ENCODE results near the gene FBXW7. TPM values are rescaled to one million over a fixed set of nuclear protein-coding genes. Genes with fewer than 3 reads are reported as not detected.

Gene FBXW7
- total RNA-seq, 1 experiment from 2014 or later = 23.0 TPM

GRCh38 chr4:152372444-152372843, 163.4 kb downstream of the FBXW7 start (continued):
- no peak for TF ChIP-seq ATF6 (CRISPR knock-in tag; IDR thresholded peaks at IDR 0.05)

- Mint-ChIP-seq H3K9me3 (no peaks in the 10 kb centered on the region; the same call in 1 of the 2 replicates), H3K4me1 (no peaks in the 10 kb centered on the region), H3K27ac (no peak overlapping the region), H3K4me3 (no peak overlapping the region), H3K36me3 (peaks cover 7% of the 10 kb centered on the region; the same call in 1 of the 2 replicates), H3K27me3 (ENCODE audit: low read depth) (no peaks in the 10 kb centered on the region)
- DNase-seq (ENCODE audit: low spot score) (no peak), ATAC-seq (no peak)
- TF ChIP-seq PRRX2 (CRISPR knock-in tag; IDR thresholded peaks at IDR 0.05) (no peak), SMAD4 (CRISPR knock-in tag; IDR thresholded peaks at IDR 0.05) (no peak), NR3C1 (CRISPR knock-in tag; conservative IDR thresholded peaks at IDR 0.05; ENCODE audit: low read depth) (no peak), ATF1 (CRISPR knock-in tag; IDR thresholded peaks at IDR 0.05) (no peak), ZSCAN18 (CRISPR knock-in tag; IDR thresholded peaks at IDR 0.05) (no peak), ZNF423 (CRISPR knock-in tag; IDR thresholded peaks at IDR 0.05) (no peak), FOXP1 (CRISPR knock-in tag; IDR thresholded peaks at IDR 0.05; ENCODE audit: borderline replicate concordance) (no peak), ESRRA (CRISPR knock-in tag; IDR thresholded peaks at IDR 0.05; ENCODE audit: borderline replicate concordance) (no peak), JUN (CRISPR knock-in tag; IDR thresholded peaks at IDR 0.05) (no peak), CREM (CRISPR knock-in tag; IDR thresholded peaks at IDR 0.05) (no peak)
- ChIA-PET CTCF (interaction anchor here (0.5 kb wide), 1 partner anchor 262 kb away, joined by 7 read pairs; no protein-coding TSS in a partner anchor), POLR2A (no interaction called here)
Measured at GRCh38 chr4:152369902-152370295, 166.0 kb downstream of the FBXW7 start.

DNA sequence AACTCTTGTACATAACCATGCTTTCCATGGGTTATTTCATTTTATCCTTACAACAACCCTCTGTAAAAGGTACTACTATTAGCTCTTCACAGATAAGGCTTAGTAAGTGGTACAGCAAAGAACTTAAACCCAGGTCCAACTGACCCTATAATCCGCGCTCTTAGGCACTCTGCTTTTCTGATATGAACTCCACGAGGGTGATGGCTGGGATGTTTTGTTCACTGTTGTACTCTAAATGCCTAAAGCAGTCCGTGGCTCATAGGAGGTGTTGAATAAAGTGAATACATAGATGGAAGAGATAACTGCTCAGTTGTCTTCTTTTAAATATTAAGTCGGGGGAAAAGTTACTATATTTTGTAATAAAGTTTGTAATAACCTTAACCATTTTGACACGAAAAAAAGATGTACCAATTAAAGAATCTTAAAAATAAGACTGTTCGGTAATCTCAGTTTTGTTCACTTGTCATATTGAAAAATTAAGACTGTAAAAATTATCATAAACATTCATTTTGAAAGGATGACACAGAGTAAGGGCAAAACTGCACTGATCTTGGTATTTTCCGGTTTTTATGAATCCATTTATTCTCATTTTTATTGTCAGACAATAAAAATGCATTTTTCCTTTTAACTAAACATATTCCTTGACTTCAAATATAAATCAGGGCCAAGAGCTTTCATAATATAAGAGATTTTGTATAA, 166.5 kb downstream of the FBXW7 start:
- Mint-ChIP-seq H3K4me1 (no peaks in the 10 kb centered on the region), H3K9me3 (no peaks in the 10 kb centered on the region; the same call in 1 of the 2 replicates), H3K27ac (no peak overlapping the region), H3K4me3 (no peak overlapping the region), H3K27me3 (ENCODE audit: low read depth) (no peaks in the 10 kb centered on the region), H3K36me3 (peaks cover 7% of the 10 kb centered on the region; the same call in 1 of the 2 replicates)
- POLR2A ChIA-PET = no interaction called here
- DNase-seq (ENCODE audit: low spot score) = no peak
- no peak for ATAC-seq
- CTCF ChIA-PET = interaction anchor here (1.0 kb wide), 1 partner anchor 40 kb away, joined by 3 read pairs; no protein-coding TSS in a partner anchor
- TF ChIP-seq, protein P1, sequence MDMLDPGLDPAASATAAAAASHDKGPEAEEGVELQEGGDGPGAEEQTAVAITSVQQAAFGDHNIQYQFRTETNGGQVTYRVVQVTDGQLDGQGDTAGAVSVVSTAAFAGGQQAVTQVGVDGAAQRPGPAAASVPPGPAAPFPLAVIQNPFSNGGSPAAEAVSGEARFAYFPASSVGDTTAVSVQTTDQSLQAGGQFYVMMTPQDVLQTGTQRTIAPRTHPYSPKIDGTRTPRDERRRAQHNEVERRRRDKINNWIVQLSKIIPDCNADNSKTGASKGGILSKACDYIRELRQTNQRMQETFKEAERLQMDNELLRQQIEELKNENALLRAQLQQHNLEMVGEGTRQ (CRISPR knock-in tag; IDR thresholded peaks at IDR 0.05) = no peak
- TF ChIP-seq, protein P2, sequence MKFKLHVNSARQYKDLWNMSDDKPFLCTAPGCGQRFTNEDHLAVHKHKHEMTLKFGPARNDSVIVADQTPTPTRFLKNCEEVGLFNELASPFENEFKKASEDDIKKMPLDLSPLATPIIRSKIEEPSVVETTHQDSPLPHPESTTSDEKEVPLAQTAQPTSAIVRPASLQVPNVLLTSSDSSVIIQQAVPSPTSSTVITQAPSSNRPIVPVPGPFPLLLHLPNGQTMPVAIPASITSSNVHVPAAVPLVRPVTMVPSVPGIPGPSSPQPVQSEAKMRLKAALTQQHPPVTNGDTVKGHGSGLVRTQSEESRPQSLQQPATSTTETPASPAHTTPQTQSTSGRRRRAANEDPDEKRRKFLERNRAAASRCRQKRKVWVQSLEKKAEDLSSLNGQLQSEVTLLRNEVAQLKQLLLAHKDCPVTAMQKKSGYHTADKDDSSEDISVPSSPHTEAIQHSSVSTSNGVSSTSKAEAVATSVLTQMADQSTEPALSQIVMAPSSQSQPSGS (CRISPR knock-in tag; IDR thresholded peaks at IDR 0.05; ENCODE audit: borderline replicate concordance, low read depth) = no peak
- TF ChIP-seq, protein P3, sequence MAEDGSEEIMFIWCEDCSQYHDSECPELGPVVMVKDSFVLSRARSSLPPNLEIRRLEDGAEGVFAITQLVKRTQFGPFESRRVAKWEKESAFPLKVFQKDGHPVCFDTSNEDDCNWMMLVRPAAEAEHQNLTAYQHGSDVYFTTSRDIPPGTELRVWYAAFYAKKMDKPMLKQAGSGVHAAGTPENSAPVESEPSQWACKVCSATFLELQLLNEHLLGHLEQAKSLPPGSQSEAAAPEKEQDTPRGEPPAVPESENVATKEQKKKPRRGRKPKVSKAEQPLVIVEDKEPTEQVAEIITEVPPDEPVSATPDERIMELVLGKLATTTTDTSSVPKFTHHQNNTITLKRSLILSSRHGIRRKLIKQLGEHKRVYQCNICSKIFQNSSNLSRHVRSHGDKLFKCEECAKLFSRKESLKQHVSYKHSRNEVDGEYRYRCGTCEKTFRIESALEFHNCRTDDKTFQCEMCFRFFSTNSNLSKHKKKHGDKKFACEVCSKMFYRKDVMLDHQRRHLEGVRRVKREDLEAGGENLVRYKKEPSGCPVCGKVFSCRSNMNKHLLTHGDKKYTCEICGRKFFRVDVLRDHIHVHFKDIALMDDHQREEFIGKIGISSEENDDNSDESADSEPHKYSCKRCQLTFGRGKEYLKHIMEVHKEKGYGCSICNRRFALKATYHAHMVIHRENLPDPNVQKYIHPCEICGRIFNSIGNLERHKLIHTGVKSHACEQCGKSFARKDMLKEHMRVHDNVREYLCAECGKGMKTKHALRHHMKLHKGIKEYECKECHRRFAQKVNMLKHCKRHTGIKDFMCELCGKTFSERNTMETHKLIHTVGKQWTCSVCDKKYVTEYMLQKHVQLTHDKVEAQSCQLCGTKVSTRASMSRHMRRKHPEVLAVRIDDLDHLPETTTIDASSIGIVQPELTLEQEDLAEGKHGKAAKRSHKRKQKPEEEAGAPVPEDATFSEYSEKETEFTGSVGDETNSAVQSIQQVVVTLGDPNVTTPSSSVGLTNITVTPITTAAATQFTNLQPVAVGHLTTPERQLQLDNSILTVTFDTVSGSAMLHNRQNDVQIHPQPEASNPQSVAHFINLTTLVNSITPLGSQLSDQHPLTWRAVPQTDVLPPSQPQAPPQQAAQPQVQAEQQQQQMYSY (CRISPR knock-in tag; IDR thresholded peaks at IDR 0.05) = no peak
- TF ChIP-seq JUN (CRISPR knock-in tag; IDR thresholded peaks at IDR 0.05) (no peak), ATF6 (CRISPR knock-in tag; IDR thresholded peaks at IDR 0.05) (no peak)
- TF ChIP-seq, protein P4, sequence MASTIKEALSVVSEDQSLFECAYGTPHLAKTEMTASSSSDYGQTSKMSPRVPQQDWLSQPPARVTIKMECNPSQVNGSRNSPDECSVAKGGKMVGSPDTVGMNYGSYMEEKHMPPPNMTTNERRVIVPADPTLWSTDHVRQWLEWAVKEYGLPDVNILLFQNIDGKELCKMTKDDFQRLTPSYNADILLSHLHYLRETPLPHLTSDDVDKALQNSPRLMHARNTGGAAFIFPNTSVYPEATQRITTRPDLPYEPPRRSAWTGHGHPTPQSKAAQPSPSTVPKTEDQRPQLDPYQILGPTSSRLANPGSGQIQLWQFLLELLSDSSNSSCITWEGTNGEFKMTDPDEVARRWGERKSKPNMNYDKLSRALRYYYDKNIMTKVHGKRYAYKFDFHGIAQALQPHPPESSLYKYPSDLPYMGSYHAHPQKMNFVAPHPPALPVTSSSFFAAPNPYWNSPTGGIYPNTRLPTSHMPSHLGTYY (CRISPR knock-in tag; IDR thresholded peaks at IDR 0.05) = no peak

Data from WTC11 (cell line).